ENCODE data around the gene BMP6. TPM values are rescaled to one million over a fixed set of nuclear protein-coding genes. Genes with fewer than 3 reads are reported as not detected.

BMP6 gene
- total and polyA plus RNA-seq, 5 experiments from 2014 or later, result not detected

DNA sequence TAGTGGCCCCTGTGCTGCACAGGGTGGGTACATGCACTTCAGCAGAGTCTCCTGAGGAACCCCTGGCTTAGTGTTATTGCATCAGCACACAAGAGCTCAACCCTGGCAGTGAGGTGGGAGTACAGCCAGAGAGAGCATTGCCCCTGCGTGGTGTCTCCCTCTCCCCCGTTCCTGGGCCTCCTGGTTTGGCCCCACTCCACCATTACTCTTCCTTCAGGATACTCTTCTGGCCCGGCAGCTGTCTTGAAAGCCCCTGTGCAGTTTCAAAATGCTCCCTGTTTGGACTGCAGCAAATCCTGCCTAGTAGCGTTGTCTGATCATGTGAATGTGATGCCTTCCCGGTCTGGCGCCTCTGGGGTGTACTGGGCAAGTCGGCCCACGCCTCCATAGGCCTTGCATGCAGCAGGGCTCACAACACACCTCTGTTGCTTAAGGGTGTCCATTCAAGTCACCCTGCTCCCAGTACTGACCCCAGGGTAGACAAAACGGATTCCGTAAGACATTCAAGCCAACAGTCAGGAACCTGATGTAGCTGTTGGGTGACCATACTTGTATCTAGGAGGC lies 152.6 kb downstream of the BMP6 start:
- no peaks in the 10 kb centered on the region for H3K4me1 Mint-ChIP-seq
- no peak overlapping the region for H3K27ac Mint-ChIP-seq
- peaks cover 0 to 6% (median 0%) of the 10 kb centered on the region in 9 donors for H3K9me3 Mint-ChIP-seq
- ATAC-seq, result no peak
- peaks cover 0 to 33% (median 18%) of the 10 kb centered on the region in 3 donors for H3K36me3 Mint-ChIP-seq
- no peak for DNase-seq
- POLR2A ChIA-PET, result interaction anchor here (0.6 kb wide), 1 partner anchor 82 kb away, joined by 4 read pairs; no protein-coding TSS in a partner anchor
- H3K4me3 Mint-ChIP-seq, result no peak overlapping the region
- no peaks in the 10 kb centered on the region for H3K27me3 Mint-ChIP-seq

DNA sequence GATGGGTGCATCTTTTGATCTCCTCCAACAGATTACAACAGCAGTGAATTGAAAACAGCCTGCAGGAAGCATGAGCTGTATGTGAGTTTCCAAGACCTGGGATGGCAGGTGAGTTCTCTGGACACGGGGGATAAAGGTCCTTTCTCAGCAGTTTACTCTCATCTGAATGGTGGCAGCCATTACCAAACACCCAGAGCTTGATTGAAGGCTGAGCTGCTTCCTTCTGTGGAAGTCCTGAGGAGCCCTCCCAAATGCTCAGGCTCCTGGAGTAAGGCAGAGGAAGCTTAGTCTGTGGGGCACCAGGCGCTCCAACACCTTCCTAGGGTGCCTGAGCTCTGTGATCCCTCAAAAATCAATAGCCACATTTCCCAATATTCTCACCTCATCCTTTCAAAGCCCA lies 153.1 kb downstream of the BMP6 start:
- Mint-ChIP-seq H3K27ac (no peak overlapping the region), H3K27me3 (no peaks in the 10 kb centered on the region), H3K4me1 (no peaks in the 10 kb centered on the region), H3K4me3 (no peak overlapping the region), H3K36me3 (peaks cover 0 to 39% (median 23%) of the 10 kb centered on the region in 3 donors), H3K9me3 (peaks cover 0 to 1% (median 0%) of the 10 kb centered on the region in 9 donors)
- ATAC-seq (no peak), DNase-seq (no peak)
- POLR2A ChIA-PET, result no interaction called here

DNA sequence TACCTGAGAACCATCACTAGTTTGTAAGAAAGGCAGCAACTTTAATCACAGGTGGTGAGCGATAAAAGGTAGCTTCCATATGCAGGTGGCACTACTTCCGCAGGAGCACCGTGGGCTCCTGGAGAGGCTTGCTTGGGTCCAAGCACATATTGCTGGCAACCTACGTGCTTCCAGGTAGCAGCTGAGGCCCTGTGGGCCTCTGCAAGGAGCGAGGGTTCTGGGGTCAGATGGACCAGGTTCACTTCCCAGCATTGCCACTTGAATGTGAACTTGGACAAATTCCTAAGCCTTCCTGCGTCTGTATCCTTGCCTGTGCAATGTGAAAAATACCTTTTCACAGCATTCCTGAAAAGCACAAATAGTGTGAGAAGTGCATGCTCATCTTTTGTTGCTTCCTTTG lies 153.7 kb downstream of the BMP6 start:
- Mint-ChIP-seq H3K4me1 (no peaks in the 10 kb centered on the region), H3K36me3 (peaks cover 3 to 44% (median 29%) of the 10 kb centered on the region in 3 donors), H3K9me3 (no peaks in the 10 kb centered on the region), H3K27me3 (no peaks in the 10 kb centered on the region), H3K27ac (no peak overlapping the region), H3K4me3 (no peak overlapping the region)
- DNase-seq (no peak), ATAC-seq (no peak)
- POLR2A ChIA-PET, result no interaction called here

DNA sequence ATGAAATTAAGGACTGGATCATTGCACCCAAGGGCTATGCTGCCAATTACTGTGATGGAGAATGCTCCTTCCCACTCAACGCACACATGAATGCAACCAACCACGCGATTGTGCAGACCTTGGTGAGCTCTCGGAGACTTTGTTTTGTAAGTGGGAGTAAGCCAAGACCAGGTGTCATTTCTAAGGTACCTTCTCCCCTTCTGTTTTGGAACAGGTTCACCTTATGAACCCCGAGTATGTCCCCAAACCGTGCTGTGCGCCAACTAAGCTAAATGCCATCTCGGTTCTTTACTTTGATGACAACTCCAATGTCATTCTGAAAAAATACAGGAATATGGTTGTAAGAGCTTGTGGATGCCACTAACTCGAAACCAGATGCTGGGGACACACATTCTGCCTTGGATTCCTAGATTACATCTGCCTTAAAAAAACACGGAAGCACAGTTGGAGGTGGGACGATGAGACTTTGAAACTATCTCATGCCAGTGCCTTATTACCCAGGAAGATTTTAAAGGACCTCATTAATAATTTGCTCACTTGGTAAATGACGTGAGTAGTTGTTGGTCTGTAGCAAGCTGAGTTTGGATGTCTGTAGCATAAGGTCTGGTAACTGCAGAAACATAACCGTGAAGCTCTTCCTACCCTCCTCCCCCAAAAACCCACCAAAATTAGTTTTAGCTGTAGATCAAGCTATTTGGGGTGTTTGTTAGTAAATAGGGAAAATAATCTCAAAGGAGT lies 154.2 kb downstream of the BMP6 start:
- POLR2A ChIA-PET, result no interaction called here

DNA sequence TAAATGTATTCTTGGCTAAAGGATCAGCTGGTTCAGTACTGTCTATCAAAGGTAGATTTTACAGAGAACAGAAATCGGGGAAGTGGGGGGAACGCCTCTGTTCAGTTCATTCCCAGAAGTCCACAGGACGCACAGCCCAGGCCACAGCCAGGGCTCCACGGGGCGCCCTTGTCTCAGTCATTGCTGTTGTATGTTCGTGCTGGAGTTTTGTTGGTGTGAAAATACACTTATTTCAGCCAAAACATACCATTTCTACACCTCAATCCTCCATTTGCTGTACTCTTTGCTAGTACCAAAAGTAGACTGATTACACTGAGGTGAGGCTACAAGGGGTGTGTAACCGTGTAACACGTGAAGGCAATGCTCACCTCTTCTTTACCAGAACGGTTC lies 154.8 kb downstream of the BMP6 start:
- Mint-ChIP-seq H3K9me3 (no peaks in the 10 kb centered on the region), H3K36me3 (peaks cover 10 to 55% (median 40%) of the 10 kb centered on the region in 3 donors), H3K4me3 (no peak overlapping the region), H3K27ac (peak overlapping the region in 1 of 10 donors; percentile 45), H3K4me1 (no peaks in the 10 kb centered on the region), H3K27me3 (no peaks in the 10 kb centered on the region)
- POLR2A ChIA-PET, result no interaction called here
- no peak for DNase-seq
- no peak for ATAC-seq

More for the DNA sequence above, 154.2 kb downstream of the BMP6 start:
- Mint-ChIP-seq H3K9me3 (no peaks in the 10 kb centered on the region), H3K4me3 (no peak overlapping the region), H3K27me3 (no peaks in the 10 kb centered on the region), H3K4me1 (no peaks in the 10 kb centered on the region), H3K36me3 (peaks cover 9 to 50% (median 34%) of the 10 kb centered on the region in 3 donors), H3K27ac (no peak overlapping the region)
- no peak for ATAC-seq
- DNase-seq, result no peak

DNA sequence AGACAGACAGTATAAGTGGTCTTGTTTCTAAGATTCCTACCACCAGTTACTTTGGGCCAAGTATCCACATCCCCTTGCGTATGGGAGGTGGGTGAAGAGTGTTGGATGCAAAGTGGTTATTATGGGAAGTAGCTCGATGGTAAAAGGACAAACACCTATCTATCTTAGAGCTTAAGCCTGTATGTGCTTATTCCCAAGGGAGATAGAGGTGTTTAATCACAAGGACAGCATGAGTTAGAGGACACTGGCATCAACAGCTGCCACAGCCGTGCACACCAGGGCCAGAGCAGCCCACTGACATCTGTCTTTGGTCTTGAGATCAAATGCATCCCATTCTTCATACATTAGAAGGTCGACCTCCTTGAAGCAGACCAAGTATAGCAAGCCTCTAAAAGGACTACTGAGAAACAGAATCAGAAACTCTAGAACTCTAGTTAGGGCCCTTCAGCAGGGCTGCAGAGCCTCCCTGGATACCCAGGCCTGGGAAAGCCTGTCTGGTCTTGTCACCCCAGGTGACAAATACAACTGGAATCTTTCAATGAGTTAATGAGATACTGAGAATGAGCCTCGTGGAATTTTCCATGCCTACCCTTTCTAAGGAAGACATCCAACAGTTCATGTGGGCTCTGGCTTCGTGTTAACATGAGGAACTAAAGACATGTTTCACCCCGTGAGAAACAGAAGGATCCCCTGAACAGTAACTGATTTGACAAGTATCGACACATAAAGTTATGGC lies 156.0 kb downstream of the BMP6 start:
- peaks cover 10 to 66% (median 45%) of the 10 kb centered on the region in 3 donors for H3K36me3 Mint-ChIP-seq
- no peak overlapping the region for H3K27ac Mint-ChIP-seq
- H3K9me3 Mint-ChIP-seq, result no peaks in the 10 kb centered on the region
- H3K27me3 Mint-ChIP-seq, result no peaks in the 10 kb centered on the region
- POLR2A ChIA-PET, result no interaction called here
- no peaks in the 10 kb centered on the region for H3K4me1 Mint-ChIP-seq
- DNase-seq (no peak), ATAC-seq (no peak)
- H3K4me3 Mint-ChIP-seq, result no peak overlapping the region

DNA sequence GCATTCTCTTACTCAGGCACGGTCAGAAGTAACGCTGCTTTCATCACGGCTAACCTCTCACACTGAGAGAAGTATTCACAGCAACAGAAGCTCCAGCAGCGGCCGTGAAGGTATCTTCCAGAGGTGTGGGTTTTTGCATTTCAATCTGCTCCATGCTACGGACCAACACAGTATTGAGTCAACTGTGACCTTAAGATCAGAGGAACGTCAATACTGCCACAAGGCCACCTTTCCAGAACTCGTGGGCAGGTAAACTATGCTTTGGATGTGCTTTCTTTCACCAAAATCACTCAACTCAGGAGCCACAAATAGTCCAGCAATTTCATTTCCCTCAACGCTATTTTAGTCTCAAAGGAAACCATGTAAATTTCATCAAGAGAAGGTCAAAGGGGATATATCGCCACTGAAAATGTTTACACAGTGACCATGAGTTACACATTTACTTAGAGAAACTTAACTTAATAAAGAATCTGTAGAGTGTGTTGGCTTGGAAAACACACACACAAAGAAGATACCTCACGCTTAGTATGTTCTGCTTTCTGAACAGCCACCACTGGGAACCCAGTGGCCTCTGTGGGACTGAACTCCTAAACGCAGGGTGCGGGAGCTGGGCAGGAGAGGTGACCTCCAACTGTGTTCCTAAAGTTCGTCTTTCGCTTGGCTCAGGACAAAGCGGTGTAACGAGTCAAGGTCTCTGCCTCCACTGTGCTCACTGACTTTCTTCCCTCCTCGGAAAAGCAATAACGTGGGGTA lies 156.8 kb downstream of the BMP6 start:
- H3K27me3 Mint-ChIP-seq, result no peaks in the 10 kb centered on the region
- peaks cover 0 to 3% (median 0%) of the 10 kb centered on the region in 4 donors for H3K4me1 Mint-ChIP-seq
- no peak for ATAC-seq
- no peak overlapping the region for H3K4me3 Mint-ChIP-seq
- H3K27ac Mint-ChIP-seq, result no peak overlapping the region
- no peaks in the 10 kb centered on the region for H3K9me3 Mint-ChIP-seq
- DNase-seq, result no peak
- peaks cover 10 to 71% (median 53%) of the 10 kb centered on the region in 3 donors for H3K36me3 Mint-ChIP-seq
- POLR2A ChIA-PET, result no interaction called here

DNA sequence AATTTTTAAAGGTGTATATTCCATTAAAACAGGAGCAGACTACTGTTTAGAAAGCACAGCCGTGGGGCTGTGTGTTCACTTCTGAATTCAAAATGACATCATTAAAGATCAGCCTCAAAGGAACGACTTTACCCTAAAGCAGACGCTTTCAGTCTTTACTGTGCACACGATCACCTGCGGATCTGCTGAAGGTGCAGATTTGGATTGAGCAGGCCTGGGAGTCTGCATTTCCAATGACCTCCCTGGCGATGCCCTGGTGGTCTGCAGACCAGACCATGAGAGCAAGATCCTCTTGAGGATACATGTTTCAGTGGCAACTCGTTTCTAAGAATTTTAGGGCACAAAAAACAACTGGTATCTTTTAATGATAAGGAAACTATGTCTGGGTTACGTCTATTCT lies 157.5 kb downstream of the BMP6 start:
- Mint-ChIP-seq H3K4me3 (no peak overlapping the region), H3K27ac (no peak overlapping the region), H3K9me3 (no peaks in the 10 kb centered on the region), H3K36me3 (peaks cover 10 to 78% (median 60%) of the 10 kb centered on the region in 3 donors), H3K4me1 (peaks cover 0 to 5% (median 0%) of the 10 kb centered on the region in 4 donors), H3K27me3 (no peaks in the 10 kb centered on the region)
- no peak for DNase-seq
- POLR2A ChIA-PET, result no interaction called here
- no peak for ATAC-seq

DNA sequence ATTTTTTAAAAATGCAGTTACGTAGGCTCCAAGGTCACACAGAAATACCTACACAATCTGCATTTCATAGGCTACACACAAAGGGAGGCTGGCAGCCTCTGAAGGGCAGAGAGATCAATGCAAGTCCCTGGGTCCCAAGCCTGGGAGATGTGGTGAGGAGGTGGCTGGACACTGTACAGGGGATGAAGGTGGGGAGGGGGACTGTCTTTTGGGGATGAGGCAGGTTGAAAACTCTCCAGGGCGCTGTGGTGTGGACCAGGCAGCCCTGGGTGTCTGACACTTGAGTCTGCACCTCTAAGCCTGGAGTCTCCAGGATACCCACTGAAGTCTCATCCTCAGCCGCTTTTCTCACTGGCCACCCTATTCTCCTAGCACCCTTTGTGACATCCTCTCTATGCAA lies 160.2 kb downstream of the BMP6 start:
- DNase-seq, result no peak
- ATAC-seq, result no peak
- no peaks in the 10 kb centered on the region for H3K9me3 Mint-ChIP-seq
- POLR2A ChIA-PET, result no interaction called here
- H3K27me3 Mint-ChIP-seq, result no peaks in the 10 kb centered on the region
- peaks cover 10 to 89% (median 69%) of the 10 kb centered on the region in 3 donors for H3K36me3 Mint-ChIP-seq
- H3K4me3 Mint-ChIP-seq, result no peak overlapping the region
- H3K4me1 Mint-ChIP-seq, result peaks cover 0 to 5% (median 0%) of the 10 kb centered on the region in 4 donors
- no peak overlapping the region for H3K27ac Mint-ChIP-seq

DNA sequence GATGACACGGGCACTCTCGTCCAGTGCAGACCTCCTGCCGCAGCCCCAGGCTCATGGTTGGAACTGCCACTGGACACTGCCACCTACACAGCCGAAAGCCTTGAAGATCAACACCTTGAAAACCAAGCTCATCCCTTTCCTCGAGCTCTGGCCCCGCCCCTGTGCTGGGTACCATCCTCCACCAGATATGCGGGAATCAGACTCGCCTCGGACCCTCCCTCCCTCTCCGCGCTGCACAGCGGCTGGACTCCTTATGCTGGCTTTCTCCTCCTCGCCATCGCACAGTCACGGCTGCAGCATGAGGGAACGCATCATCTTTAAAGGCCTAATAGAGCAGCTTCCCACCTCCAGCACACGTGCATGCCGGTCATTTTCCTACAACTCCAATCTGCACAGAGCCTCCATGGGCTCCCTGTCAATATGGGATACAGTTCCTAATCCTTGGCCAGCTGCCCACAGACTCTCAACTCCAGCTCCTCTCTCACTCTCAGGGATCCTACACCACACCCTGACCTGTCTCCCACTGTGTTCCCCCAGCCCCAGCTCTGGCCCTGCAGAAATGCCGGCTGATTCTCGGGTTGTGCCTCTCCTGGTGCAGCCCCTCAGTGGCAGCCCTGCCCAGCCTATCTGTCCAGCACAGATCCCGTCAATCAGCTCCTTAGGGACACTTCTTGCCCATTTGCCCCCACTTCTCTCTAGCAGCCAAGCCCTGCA lies 161.5 kb downstream of the BMP6 start:
- Mint-ChIP-seq H3K4me1 (peaks cover 0 to 5% (median 0%) of the 10 kb centered on the region in 4 donors), H3K9me3 (no peaks in the 10 kb centered on the region), H3K36me3 (peaks cover 10 to 91% (median 72%) of the 10 kb centered on the region in 3 donors), H3K27me3 (no peaks in the 10 kb centered on the region), H3K4me3 (no peak overlapping the region), H3K27ac (peak overlapping the region in 2 of 10 donors; percentile 57 to 79)
- DNase-seq, result no peak
- POLR2A ChIA-PET, result no interaction called here
- ATAC-seq, result no peak

DNA sequence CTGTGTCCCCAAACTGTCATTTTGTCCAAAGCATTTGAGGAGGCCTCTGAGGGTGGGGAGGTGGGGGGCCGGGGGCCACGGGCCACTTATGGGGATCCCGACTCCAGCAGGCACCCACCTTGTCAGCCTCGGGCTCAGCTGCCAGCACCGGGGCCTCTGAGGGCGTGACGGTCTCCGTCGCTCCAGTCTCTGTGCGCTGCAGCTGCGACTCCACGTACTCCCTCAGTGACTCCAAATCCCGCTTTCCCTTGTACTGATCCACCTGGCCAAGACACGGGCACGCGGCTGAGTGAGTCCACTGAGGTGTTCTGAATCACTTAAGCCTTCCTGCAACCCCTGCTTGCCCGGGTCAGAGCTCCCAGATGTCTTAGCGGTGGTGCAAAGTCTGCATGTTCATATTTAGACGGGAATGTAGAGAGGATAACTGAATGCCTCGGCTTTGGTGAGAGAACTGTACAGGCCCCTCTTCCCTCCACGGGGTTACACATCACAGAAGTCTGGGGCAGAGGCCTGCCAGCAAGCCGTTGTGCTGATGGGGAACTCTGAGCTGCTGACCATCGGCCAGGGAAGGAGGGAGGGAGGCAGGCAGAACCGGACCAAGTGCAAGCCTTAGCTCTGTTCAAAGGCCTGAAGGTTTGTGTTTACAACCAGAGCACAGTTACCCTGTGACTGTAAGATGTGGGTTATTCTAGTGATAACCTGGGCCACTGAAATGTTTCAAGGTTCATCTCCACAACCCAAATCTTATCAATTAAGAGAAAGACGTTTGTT lies 162.9 kb downstream of the BMP6 start:
- H3K4me1 Mint-ChIP-seq, result peaks cover 0 to 5% (median 0%) of the 10 kb centered on the region in 4 donors
- no peaks in the 10 kb centered on the region for H3K9me3 Mint-ChIP-seq
- H3K4me3 Mint-ChIP-seq, result no peak overlapping the region
- peak overlapping the region in 1 of 10 donors; percentile 5 for H3K27ac Mint-ChIP-seq
- no peaks in the 10 kb centered on the region for H3K27me3 Mint-ChIP-seq
- no peak for ATAC-seq
- DNase-seq, result no peak
- POLR2A ChIA-PET, result no interaction called here
- peaks cover 10 to 85% (median 69%) of the 10 kb centered on the region in 3 donors for H3K36me3 Mint-ChIP-seq

Measured in naive thymus-derived CD8-positive, alpha-beta T cell (primary cell).